NCI-H2196 (cell line): Measurements from ENCODE around the gene HMCN2.
"Not testable (repeated sequence)": the region's sequence is repeated elsewhere in the genome, so short reads cannot be mapped to it uniquely, and the experiment has no call there.

Experiments
- DNase-seq: peaks from one replicate; lab custom pipeline; 2025; ENCODE audit not compliant: unreplicated experiment; lab: John Stamatoyannopoulos, UW

HMCN2 gene

GRCh38 chr9:130262771-130263170 is 2.8 kb upstream of the HMCN2 start:
- DNase-seq = no peak

GRCh38 chr9:130263601-130264413 is 1.8 kb upstream of the HMCN2 start:
- DNase-seq = no peak

- no peak for DNase-seq
Measured at GRCh38 chr9:130264414-130265350, 878 bp upstream of the HMCN2 start.

GRCh38 chr9:130266236-130267098 is 907 bp downstream of the HMCN2 start:
- no peak for DNase-seq

- DNase-seq = no peak
Measured at GRCh38 chr9:130267930-130268329, 2.4 kb downstream of the HMCN2 start.

GRCh38 chr9:130268521-130269211 is 3.1 kb downstream of the HMCN2 start:
- DNase-seq = peak; percentile 36

- no peak for DNase-seq
Measured at GRCh38 chr9:130271473-130271872, 5.9 kb downstream of the HMCN2 start.

- no peak for DNase-seq
Measured at GRCh38 chr9:130275156-130275555, 9.6 kb downstream of the HMCN2 start.

GRCh38 chr9:130276121-130276520 is 10.6 kb downstream of the HMCN2 start:
- no peak for DNase-seq

GRCh38 chr9:130276955-130277354 is 11.4 kb downstream of the HMCN2 start:
- no peak for DNase-seq

GRCh38 chr9:130277525-130277924 is 12.0 kb downstream of the HMCN2 start:
- DNase-seq = not testable (repeated sequence)

GRCh38 chr9:130283539-130284248 is 18.1 kb downstream of the HMCN2 start:
- DNase-seq = peak; percentile 54

GRCh38 chr9:130284249-130284625 is 18.7 kb downstream of the HMCN2 start:
- DNase-seq = no peak

GRCh38 chr9:130284690-130285089 is 19.1 kb downstream of the HMCN2 start:
- no peak for DNase-seq

- DNase-seq = no peak
Measured at GRCh38 chr9:130285271-130285670, 19.7 kb downstream of the HMCN2 start.

GRCh38 chr9:130286072-130286770 is 20.7 kb downstream of the HMCN2 start:
- DNase-seq = no peak

- DNase-seq = no peak
Measured at GRCh38 chr9:130286781-130287428, 21.3 kb downstream of the HMCN2 start.

- peak; percentile 66 for DNase-seq
Measured at GRCh38 chr9:130287736-130288135, 22.2 kb downstream of the HMCN2 start.

- DNase-seq = no peak
Measured at GRCh38 chr9:130288393-130288792, 22.8 kb downstream of the HMCN2 start.
